Dedifferentiated amniotic fluid mesenchymal stem cell (primary cell): ENCODE measurements around the gene CCDC88A.

Experiments used
- DNase-seq: peaks from one replicate; pipeline ENCODE4 v3.0.0-alpha.2; 2016; ENCODE audit errors: extremely low spot score

The CCDC88A gene

DNA sequence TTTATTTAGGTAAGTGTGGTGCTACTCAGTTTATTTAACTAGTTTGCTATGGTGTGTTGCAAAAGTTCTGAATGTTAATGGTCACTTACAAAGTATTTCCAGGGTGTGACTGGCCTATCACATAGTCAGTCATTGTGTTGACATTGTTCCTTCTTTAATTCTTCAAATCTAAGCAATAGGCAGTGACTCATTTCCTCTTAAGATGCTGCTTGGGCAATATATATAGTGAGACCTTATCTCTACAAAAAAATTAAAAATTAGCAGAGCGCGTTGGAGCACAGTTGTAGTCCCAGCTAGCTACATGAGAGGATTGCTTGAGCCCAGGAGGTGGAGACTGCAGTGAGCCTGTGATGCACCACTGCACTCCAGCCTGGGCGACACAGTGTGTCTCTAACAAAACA is 5.8 kb upstream of the CCDC88A start:
- peak; percentile 23 for DNase-seq

- no peak for DNase-seq
Observed at GRCh38 chr2:55422876-55423665, 3.4 kb upstream of the CCDC88A start.

GRCh38 chr2:55421326-55421725 is 1.7 kb upstream of the CCDC88A start:
- no peak for DNase-seq

GRCh38 chr2:55420871-55421270 is 1.2 kb upstream of the CCDC88A start:
- no peak for DNase-seq

DNA sequence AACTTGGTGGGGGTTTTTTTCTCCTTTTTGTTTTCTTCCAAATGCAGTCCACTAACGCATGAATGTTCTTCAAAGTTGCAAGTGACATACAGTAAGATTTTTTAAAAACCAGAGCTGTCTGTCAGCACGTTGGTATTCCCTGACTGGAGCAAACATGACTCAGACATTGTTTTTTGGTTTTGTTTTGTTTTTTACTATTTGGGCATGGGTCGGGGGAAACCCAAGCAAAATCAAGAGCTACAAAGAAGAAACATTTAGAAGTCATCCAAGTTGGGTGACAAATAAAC is 726 bp upstream of the CCDC88A start:
- peak; percentile 17 for DNase-seq

GRCh38 chr2:55419233-55419678 is 400 bp downstream of the CCDC88A start:
- peak; percentile 21 for DNase-seq

GRCh38 chr2:55418512-55419232 is 984 bp downstream of the CCDC88A start:
- no peak for DNase-seq

DNA sequence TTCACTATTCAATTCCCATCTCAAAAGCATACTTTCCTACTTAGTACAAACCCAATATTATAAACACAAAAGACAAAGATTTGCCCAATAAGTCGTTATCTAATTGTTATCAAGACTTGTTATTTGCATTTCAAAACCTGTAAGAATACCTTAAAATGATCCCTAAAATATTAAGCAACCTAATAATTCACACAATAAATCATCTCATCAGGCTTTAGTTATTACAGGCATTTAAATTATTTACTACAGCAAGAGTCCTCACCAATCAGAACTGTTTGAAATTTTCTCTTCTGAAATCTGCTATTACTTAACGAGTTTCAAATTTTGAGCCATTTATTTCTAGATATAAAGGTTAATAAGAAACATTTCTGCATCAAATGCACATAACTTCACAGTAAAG is 1.6 kb downstream of the CCDC88A start:
- DNase-seq = no peak

DNA sequence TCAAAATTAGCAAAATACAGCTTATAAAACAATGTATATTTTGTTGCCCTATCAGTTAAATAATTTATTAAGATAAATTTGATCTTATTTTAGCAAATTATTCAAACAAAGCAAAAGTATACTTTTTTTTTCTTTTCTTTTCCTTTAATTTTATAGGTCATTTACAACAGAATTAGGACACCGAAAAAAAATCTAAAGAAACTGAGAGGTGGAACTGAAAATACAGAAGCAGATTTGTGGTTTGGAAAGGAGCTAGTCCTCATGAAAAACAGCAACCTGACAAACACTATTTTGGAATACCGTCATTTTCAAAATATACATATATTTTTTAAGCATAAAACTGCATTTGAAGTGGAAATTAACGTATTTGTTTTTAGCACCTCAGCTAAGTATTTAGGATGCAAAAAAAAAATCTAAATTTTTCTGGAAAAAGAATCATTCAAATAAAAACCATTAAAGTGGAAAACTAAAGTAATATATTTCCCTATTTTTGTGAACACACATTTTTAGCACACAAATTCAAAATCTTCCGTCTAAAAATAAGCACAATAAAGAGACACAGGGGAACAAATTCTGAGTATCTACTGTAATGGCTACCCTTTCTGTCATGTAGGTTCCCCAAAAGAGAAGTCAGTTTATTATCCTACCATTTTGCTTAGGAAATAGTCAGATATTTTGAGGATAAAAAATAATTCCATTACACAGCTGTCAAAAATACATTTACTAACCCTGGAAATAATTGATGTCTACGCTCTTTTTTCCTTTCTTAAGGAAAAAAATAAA is 2.7 kb downstream of the CCDC88A start:
- DNase-seq = no peak

DNA sequence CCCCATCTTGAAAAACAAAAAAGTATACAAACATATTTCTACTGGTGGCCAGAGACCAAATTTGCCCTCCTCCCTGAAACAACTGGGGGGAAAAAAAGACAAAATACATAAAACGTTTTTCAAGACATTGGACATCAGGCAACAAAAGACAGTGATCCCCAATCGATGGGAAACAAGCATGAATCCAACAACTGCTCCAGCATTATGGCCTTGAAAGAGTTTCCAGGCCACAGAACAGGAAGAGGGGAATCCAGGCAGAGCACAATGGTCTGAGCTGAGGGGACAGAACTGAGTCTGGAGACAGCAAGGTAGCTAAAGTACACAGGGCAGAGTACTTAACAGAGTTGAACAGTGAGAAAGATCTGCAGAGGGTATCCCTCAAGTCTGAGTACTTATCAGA is 4.4 kb downstream of the CCDC88A start:
- no peak for DNase-seq

- DNase-seq = no peak
Observed at GRCh38 chr2:55408918-55409868, 10.5 kb downstream of the CCDC88A start.

GRCh38 chr2:55408098-55408882 is 11.4 kb downstream of the CCDC88A start:
- DNase-seq = no peak

DNA sequence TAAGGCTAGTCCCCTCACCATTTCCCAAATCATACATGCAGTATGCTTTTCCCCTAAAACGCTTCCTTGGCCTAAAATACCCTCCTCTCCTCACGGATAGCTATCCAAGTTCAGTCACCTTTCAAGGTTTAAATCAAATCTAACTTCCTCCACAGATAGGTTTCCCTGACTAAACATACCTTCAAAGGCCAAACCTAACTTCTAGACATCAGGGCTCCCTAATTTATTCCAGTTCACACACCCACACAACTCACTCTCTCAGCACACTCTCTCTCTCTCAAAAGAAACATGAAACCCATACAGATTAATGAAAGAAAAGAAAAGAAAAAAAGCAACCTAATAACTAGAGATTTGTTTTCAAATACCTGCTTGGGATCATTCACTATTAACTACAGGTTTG is 14.5 kb downstream of the CCDC88A start:
- DNase-seq = no peak

- no peak for DNase-seq
Observed at GRCh38 chr2:55403256-55403998, 16.2 kb downstream of the CCDC88A start.

DNA sequence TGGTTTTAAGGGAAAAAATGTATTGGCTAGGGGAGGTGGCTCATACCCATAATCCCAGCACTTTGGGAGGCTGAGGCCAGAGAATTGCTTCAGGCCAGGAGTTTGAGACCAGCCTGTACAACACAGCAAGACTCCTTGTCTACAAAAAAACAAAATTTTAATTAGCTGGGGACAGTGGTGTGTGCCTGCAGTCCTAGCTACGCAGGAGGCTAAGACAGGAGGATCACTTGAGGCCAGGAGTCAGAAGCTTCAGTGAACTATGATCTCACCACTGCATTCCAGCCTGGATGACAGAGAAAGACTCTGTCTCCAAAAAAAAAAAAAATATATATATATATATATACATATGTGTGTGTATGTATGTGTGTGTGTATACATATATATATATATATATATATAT is 18.5 kb downstream of the CCDC88A start:
- DNase-seq = no peak

DNA sequence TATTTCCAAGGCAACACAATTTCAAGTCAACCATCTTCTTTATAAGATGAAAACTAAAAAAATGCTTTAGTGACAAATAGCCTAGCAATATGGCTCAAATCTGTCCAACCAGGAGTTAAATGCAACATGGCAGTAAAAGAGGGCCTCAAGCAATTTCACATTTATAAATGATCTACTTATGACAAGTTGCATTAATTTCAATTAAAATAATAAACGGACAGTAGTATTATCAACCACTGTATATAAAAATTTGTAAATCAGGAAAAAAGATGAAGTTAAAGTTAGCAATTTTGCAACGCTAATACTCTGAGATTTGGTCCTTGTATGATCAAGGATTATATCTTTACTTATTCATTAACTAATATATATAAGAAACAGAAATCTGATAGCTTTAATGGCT is 19.3 kb downstream of the CCDC88A start:
- no peak for DNase-seq

- no peak for DNase-seq
Observed at GRCh38 chr2:55399815-55400214, 19.8 kb downstream of the CCDC88A start.

DNA sequence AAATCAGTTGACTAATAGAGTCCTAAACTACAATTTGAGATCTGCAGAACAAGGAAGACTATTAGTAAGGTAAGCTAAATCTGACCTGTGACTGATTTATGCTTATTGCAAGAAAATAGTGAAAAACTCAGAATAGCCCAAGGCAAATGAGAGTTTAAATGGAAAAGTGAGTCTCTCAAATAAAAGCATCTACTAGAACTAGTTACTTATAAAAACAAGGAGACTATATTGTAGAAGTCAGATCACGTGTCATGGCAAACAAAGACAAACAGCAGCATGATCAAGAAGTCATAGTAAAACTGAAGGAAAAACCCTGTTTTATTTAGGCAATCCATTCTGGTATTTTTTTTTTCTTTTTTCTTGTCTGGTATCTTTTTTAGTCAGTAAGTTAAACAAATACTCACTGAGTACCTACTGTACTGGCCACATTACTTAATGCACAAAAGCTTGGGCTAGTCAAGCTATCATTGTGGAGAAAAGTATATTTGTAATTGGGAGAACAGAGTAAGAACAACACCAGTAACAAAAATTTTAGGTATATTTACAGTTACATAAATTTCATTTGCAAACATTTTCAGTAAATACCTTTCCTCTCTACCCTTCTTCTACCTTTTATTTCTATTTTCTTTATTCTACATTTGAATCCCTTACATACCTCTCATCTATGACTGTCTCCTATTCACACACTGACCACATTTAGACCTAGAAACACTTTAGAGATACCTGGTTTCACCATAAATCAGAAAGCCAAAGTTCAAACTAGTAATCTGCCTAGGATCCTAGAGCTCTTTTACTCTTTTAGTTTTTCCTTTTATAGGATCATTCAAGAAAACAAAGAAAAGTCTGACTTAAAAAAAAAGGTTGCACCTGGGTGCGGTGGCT is 23.7 kb downstream of the CCDC88A start:
- DNase-seq = no peak

GRCh38 chr2:55391615-55392242 is 27.9 kb downstream of the CCDC88A start:
- no peak for DNase-seq
